K562 (cell line): ENCODE results near the gene ZBTB7A.

Source experiments
- CAMTA2 ChIP-seq: fragments of 250-450 bp; sonication (Bioruptor Pico); conservative IDR thresholded peaks from 2 replicates; pipeline ENCODE4 v1.5.1; 2022
- JUN ChIP-seq, 2 experiments: sonication (generic) in 1 of 2; formaldehyde crosslinking in 1 of 2; IDR thresholded peaks; 2 replicates each; pipeline versions ENCODE4 v1.6.1 to v1.8.0; 2012 to 2022; ENCODE audit warnings: borderline replicate concordance in 2 of 2, mild to moderate bottlenecking in 2 of 2, improper control_type of control experiment in 1 of 2, low read depth in 1 of 2, low read length in 1 of 2, missing genetic modification reagents in 1 of 2
- JUNB ChIP-seq: fragments of 450-650 bp; formaldehyde crosslinking; conservative IDR thresholded peaks from 2 replicates; pipeline ENCODE4 v1.4.0; 2020; ENCODE audit warnings: mild to moderate bottlenecking
- NR1H2 ChIP-seq: sonication (generic); formaldehyde crosslinking; IDR thresholded peaks from 2 replicates; pipeline ENCODE4 v1.4.0; 2020; ENCODE audit warnings: mild to moderate bottlenecking, missing genetic modification reagents
- PRMT5 ChIP-seq: sonication (generic); formaldehyde crosslinking; IDR thresholded peaks from 2 replicates; pipeline ENCODE4 v1.5.0; 2020; ENCODE audit warnings: missing genetic modification reagents
- RBBP5 ChIP-seq: fragments of 200-600 bp; sonication (generic); IDR thresholded peaks from 2 replicates; pipeline ENCODE4 v1.6.1; 2012; ENCODE audit warnings: borderline replicate concordance, mild to moderate bottlenecking, low read length, control low read depth, inconsistent platforms; ENCODE audit not compliant: insufficient read depth, poor library complexity, severe bottlenecking

DNA sequence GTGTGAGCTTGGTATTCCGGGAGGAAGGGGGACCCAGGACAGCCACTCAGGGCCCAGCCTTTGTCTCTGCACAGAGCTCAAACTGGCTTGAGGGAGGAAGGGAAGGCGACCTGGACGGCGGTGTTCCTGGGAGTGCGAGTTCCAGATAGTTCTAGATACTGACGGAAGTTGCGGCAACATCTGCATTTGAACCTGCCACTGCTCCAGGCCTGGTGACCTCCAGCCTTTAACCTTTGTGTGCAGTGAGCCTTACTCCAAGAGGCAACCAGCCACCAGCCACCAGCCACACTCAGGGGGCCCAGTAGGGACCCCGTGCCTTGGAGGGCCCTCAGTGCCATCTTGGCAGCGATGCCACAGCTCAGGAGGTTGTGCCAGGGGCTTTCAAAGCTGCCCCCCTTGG, 15.5 kb upstream of the ZBTB7A start:
- TF ChIP-seq RBBP5: no peak
- no peak for TF ChIP-seq PRMT5 (CRISPR knock-in tag)
- TF ChIP-seq NR1H2 (CRISPR knock-in tag): no peak
- TF ChIP-seq JUN (IDR thresholded peaks at IDR 0.05; ENCODE audit: borderline replicate concordance, low read depth, low read length): no peak
- no peak for TF ChIP-seq JUN (CRISPR knock-in tag; IDR thresholded peaks at IDR 0.05; ENCODE audit: borderline replicate concordance)
- TF ChIP-seq CAMTA2 (CRISPR knock-in tag): no peak
- no peak for TF ChIP-seq JUNB (CRISPR knock-in tag)
